HG02610 (cell line): ENCODE results near the gene ACTN4.

ENCODE experiments used
- ATAC-seq: cut with Tn5 transposase; IDR thresholded peaks from one replicate; pipeline ENCODE4 v1.9.1; 2021; ENCODE audit warnings: mild to moderate bottlenecking, moderate library complexity; ENCODE audit not compliant: unreplicated experiment

ACTN4 gene

DNA sequence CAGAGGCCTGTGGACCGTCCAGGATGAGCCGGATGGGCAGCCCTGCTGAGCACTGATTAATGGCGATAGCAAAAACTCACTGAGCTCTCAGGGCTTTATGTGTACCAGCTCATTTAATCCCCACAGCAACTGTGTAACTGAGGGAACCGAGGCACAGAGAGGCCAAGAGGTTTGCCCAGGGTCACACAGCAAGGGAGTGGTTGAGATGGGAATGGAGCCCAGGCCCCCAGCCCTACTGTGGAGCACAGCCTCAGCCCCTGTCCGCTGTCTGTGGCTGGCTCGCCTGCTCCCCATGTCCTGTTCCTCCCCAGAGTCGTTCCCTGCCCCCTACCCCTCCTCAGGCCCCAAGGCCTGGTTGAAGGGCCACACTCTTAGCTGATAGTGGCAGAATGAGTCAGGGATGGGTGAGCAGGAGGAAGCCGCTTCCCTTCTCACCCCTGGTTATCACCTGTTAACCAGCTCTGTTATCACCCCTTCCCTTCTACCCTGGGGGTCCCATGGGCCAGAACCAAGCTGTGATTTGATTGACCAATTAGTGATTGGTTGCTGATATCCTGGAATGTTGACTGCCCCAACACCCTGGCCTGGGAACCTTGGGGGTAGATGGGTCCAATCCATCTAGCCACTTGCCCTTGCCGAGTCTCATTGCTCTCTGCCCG is 75.6 kb downstream of the ACTN4 start:
- ATAC-seq: no peak

DNA sequence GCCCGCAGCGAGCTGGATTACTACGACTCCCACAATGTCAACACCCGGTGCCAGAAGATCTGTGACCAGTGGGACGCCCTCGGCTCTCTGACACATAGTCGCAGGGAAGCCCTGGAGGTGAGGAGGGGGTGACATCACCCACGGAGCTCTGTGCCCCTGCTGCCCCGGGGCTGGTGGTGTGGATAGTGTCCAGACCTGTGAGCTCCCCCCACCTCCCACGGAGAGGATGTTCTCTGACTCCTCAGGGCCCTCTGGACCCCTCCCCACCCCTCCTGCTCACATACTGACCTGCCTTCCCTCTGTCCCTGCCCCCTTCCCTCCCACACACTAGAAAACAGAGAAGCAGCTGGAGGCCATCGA is 76.1 kb downstream of the ACTN4 start:
- ATAC-seq: no peak

DNA sequence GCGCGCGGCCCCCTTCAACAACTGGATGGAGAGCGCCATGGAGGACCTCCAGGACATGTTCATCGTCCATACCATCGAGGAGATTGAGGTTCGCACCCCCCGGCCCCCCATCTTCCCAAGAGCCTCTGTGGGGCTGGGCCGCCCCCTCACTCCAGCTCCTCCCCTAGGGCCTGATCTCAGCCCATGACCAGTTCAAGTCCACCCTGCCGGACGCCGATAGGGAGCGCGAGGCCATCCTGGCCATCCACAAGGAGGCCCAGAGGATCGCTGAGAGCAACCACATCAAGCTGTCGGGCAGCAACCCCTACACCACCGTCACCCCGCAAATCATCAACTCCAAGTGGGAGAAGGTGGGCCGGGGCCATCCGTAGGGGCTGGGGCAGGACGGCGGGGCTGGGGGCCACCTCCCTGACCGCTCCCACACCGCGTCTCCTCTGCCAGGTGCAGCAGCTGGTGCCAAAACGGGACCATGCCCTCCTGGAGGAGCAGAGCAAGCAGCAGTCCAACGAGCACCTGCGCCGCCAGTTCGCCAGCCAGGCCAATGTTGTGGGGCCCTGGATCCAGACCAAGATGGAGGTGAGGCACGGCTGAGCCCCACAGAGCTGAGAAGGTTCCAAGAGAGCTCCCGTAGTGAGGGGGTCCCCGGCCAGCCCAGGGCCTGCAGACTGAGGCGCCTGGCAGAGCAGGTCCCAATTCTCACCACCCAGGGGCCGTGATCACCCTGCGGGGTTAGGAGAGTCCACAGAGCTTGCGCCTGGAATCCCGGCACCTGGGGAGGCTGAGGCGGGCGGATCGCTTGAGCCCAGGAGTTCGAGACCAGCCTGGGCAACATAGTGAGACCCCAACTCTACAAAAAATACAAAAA is 76.8 kb downstream of the ACTN4 start:
- no peak for ATAC-seq

DNA sequence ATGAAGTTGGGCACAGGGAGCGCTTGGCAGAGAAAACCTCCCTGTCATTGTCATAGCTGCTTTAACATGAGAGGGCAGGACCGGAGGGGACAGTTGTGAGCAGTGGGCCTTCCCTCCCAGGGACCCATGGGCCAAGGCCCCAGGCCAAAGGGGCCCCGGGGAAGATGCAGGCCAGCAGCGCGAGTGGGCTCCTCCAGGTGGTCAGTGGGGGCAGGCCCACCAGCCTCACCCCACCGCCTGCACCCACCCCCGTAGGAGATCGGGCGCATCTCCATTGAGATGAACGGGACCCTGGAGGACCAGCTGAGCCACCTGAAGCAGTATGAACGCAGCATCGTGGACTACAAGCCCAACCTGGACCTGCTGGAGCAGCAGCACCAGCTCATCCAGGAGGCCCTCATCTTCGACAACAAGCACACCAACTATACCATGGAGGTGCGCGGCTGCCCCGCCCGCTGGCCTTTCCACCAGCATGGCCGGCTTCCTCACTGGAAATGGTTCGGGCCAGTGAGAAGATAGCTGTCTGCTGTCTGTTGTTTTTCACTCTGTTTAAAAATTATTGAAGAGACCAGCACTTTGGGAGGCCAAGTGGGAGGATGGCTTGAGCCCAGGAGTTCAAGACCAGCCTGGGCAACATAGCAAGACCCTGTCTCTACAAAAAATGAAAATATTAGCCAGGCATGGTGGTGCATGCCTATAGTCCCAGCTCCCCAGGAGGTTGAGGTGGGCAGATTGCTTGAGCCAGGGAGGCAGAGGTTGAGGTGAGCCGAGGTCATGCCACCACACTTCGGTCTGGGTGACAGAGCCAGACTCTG is 78.2 kb downstream of the ACTN4 start:
- ATAC-seq: no peak

DNA sequence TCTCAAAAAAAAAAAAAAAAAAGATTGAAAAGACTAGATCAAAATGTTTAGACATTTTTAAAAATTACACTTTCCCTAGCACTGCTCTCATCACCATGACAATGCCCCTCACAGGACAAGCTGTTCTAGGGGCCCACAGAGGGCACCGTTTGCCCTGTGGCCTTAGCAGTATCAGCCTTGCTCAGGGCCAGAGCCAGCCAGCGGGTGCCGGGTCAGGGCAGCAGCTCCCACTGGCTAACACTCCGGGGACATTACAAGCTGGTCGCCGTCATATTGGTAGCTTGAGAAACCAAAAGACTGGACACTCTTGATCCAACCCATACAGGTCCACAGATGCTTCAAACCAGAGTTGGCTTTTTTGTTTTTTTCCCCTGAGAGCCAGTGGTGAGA is 78.8 kb downstream of the ACTN4 start:
- no peak for ATAC-seq

DNA sequence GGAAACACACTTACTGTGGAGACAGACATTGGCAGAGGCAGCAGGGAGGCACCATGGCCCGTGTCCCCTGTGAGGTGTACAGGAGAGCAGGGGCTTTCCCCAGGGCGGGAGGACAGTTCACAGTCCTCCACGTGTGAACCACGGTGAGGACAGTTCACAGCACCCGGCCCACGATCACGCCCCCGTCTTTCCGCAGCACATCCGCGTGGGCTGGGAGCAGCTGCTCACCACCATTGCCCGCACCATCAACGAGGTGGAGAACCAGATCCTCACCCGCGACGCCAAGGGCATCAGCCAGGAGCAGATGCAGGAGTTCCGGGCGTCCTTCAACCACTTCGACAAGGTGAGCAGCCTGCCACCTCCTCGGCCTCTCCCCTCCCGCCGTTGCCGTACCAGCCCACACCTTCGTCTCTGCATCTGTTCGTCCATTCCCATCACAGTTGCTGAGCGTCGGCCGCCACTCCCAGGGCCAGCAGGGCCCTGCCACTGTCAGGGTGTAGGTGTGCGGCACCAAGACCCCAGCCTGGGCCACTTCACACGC is 79.4 kb downstream of the ACTN4 start:
- no peak for ATAC-seq

DNA sequence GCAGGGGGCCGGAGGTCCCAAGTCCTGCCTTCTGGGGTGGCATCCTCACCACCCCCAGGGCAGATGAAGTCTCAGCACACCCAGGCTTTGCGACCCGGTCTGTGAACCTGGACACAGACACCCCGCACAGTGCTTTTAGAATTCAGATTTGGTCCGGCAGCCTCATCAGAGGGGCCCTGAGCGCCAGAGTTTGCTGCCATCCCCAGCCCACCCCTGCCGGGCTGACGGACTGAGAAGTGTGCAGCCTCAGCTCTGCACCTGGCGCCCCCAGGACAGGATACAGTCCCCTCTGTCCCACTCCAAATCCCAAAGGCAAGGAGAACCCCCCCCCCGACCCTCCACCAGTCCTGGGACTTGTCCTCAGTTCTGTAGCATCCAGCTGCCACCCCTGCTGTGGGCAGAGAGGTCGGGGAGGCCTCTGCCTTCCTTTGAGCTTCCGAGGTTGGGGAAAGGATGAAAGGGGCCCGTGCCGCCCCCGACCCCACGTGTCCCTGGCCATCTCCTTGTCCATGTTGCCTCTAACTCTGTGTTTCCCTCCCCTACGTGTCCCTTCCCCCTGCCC is 79.9 kb downstream of the ACTN4 start:
- ATAC-seq: no peak

DNA sequence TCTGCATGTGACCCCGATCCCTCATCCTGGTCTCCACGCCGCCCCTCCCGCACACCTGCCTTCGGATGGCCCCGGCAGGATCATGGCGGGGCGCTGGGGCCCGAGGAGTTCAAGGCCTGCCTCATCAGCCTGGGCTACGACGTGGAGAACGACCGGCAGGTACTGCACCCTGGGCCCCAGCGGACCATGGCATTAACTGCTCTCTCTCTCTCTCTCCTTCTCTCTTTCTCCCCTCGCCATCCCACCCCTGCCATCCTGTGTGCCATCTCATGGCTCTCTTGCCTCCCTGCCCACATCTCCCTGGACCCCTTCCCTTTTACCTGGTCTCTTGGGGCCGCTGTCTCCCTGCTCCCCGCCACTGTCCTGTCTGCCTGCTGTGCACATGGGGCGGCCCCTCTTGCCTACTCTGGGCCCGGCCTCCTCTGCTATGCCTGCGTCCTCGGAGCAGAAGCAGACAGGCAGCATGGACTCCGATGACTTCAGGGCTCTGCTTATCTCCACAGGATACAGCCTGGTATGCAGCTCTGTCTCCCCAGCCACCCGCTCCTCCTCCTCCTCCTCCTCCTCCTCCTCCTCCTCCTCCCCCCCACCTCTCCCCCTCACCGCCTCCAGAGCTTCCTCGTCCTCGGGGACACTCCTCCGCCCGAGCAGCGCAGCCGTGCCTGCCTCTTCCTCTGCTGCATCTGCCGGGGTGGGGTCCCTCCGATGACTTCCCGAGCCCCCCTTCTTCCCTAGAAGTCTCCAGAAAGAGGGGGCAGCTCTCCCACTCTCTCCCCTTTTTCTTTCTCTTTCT is 80.6 kb downstream of the ACTN4 start:
- ATAC-seq: no peak

DNA sequence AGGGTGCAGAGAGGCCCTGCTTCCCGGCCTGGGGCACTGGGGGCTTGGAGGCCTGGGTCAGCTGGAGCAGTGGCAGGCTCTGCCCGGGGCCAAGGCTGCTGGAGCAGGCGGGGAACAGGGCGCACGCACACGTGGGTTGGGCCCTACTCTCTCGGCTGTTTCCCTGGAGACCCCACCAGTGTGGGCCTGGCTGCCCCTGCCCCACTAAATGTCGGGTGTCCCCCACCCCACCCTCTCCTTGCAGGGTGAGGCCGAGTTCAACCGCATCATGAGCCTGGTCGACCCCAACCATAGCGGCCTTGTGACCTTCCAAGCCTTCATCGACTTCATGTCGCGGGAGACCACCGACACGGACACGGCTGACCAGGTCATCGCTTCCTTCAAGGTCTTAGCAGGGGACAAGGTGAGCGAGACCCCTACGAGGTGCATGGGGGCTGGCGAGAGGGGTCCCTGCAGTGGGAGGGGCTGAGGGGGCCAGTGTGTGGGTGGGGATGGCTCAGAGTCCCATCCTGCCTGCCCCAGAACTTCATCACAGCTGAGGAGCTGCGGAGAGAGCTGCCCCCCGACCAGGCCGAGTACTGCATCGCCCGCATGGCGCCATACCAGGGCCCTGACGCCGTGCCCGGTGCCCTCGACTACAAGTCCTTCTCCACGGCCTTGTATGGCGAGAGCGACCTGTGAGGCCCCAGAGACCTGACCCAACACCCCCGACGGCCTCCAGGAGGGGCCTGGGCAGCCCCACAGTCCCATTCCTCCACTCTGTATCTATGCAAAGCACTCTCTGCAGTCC is 81.5 kb downstream of the ACTN4 start:
- ATAC-seq: no peak

DNA sequence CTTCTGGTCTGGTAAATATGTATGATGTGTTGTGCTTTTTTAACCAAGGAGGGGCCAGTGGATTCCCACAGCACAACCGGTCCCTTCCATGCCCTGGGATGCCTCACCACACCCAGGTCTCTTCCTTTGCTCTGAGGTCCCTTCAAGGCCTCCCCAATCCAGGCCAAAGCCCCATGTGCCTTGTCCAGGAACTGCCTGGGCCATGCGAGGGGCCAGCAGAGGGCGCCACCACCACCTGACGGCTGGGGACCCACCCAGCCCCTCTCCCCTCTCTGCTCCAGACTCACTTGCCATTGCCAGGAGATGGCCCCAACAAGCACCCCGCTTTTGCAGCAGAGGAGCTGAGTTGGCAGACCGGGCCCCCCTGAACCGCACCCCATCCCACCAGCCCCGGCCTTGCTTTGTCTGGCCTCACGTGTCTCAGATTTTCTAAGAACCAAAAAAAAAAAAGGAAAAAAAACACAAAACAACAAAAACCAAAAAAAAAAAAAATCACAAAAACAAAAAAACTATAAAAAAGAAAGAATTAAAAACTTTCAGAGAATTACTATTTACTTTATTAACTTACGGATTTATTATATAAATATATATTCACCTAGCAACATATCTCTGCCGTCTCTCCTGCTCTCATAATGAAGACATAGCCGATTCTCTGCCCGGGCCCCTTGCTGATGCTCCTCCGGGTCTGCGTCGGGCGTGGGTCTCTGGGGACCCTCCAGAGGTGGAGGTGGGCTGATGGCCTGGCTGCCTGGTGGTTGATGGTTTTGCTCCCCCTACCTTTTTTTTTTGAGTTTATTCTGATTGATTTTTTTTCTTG is 82.4 kb downstream of the ACTN4 start:
- no peak for ATAC-seq

DNA sequence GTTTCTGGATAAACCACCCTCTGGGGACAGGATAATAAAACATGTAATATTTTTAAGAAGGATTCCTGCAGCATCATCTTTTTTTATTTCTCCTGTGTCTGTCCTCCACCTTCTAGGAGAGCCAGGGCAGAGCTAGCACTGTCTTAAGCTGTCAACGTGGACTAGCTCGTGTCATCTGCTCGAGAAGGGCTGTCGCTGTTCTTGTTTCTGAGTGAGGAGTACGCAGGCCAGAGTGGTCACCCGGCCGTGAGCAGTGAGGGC is 83.0 kb downstream of the ACTN4 start:
- ATAC-seq: no peak

DNA sequence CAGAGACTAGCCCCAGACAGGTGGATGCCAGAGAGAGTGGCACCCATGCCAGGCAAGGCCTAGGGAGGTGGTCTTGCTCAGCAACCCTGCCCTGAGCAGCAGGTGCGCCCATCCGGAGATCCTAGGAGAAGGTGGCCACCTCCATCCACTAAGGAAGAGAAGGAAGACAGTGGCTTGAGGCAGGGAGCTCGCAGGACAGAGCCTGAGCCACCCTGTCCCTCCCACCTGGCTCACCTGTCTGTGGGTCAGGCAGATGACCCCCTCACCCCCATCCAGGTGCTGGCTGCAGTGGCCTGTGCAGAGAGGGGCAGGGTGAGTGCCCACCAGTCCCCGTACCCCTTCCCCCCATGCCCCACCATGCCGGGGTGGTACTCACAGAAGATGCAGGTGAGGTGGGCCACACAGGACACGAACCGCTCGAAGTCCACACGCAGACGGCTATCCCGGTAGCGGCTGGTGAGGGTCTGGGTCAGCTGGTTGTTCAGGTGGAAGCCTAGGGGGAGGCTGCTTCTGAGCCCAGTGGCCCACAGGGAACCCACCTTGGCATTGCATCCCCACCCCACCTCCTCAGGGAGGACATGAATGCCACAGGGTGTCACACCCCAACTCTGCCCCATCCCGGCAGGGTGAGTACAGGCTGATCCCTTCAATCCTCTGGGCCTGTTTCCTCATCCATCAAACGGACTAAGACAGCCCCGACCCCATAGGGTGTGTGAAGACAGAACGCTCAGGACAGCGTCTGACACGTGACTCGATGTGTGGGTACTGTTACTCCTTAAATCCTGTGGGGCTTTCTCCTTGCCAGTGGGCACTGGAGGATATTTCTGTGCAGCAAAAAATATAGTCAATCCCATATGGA is 83.5 kb downstream of the ACTN4 start:
- no peak for ATAC-seq

DNA sequence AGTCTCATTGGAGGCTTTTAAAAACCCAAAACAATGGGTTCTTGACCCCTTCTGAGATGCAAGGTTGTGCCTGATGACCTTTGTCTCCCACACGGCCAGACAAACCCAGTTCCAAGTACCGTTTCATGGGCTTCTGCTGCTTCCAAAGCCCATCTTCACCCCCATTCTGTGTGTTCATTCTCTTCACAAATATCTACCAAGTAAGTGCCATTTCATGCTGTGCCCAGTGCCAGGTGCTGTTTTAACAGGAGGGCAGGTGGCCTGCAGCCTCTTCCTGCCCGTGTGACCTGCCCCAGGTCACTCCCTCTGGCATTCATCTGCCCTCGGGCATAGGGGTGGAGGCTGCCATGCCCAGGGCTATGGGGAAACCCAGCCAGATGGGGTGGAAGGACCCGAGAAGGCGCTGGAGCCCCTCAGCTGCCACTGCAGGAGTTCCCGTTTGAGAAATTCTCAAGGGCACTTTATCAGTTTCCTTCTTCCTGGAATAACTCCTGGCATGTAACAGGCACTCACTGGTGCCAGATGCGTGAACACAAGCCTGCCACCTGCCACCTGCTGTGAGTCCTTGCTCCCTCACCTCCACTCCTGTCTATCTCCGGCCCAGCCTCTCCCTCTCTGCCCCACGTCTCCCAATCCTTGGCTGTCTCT is 84.3 kb downstream of the ACTN4 start:
- ATAC-seq: no peak

DNA sequence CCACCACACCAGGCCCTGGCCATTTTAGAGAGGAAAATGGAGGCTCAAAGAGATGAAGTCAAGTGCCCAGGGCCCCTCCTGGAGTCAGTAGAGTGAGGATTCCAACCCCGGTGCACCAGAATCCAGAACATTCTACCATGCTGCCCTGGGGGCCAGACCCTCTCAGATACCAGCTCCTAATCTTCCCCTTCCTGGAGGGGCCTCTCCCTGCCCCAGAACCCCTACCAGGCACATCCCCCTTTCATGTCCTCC is 85.7 kb downstream of the ACTN4 start:
- no peak for ATAC-seq

DNA sequence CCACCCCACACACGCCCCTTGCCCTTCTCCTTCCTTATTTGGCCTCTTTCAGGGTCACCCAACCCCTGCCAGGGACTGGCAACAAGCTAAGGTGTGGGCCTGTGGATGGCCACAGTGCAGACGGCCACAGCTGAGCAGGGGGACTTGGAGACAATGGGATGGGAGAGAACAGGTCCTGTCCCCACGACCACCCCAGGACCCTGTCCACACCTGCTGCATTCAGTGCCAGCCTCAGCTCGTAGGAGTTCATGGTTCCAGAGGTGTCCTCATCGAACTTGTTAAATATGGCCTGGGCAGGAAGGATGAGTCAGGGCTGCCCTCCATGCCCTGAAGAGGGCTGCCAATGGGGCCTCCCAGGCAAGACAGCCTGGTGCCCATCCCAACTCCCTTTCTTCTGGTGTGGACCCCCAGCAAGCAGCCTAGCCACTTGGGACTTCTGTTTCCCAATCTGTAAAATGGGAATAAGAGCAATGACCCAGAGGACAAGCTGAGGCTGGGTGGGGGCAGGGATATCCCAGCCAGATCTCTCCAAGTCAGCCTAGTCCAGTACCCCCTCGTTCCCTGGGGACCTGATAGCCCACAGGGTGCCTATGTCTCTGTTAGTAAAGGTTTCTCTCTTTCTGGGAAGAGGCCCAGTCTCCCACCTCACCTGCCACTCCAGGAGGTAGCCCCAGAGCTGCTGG is 86.2 kb downstream of the ACTN4 start:
- ATAC-seq: no peak

DNA sequence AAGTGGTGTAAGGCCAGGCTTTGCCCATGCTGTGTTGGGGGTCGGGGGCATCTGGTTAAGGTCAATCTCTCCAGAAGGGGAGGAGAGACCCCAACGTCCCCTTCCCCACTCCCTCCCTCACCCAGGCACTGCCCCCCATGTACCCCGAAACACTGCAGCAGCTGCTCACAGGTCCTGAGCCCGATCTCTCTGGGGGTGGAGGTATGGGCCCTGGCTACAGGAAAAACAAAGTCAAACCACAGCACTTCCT is 86.7 kb downstream of the ACTN4 start:
- no peak for ATAC-seq

DNA sequence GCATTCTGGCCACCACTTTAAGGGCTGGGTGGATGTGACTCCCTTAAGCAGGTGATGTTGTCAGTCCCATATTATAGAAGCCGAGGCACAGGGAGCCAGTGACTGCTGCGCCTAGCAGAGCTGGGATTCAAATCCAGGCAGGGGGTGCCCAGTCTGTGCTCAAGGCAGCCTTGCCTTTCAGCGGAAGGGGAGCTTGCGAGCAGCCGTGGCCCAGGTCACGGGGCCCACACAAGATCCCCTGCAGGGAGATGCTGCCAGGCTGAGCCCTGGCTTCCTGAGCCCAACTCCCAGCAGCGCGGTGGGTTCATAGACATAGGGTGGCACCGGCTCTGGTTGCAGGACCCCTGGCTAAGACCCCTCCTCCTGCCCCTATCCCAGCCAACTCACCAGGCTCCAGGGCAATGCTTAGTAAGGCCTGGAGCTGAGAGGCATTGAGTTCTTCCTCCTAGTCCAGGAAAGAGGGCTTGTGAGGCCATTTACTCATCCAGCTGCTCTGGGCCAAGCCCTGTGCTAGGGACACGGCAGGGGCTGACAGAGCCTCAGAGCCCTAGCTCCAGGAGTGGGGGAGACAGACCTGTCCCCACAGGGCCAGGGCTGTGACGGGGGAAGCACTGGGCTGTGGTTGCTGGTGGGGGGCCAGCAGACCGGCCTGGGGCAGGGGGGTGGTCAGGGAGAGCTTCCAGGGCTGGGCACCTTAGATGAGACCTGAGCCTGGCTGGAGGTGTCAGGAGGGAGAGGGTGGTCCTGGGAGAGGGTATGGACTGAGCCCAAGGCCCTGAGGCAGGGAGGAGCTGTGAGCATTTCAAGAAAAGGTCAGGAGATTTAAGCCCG is 87.2 kb downstream of the ACTN4 start:
- ATAC-seq: no peak
